Stimulated activated CD8-positive, alpha-beta memory T cell treated with anti-CD3 and anti-CD28 coated beads, Interleukin-12 subunit alpha, Interleukin-12 subunit beta, amount 100 ng/mL, for 24 hours (primary cell): ENCODE results near the gene PDZD2.
"Not testable (repeated sequence)": the region's sequence is repeated elsewhere in the genome, so short reads cannot be mapped to it uniquely, and the experiment has no call there.

Experiments used
- DNase-seq: peaks from one replicate; pipeline ENCODE4 v3.0.0-alpha.2; 2020; ENCODE audit errors: extremely low read depth

PDZD2 gene

DNA sequence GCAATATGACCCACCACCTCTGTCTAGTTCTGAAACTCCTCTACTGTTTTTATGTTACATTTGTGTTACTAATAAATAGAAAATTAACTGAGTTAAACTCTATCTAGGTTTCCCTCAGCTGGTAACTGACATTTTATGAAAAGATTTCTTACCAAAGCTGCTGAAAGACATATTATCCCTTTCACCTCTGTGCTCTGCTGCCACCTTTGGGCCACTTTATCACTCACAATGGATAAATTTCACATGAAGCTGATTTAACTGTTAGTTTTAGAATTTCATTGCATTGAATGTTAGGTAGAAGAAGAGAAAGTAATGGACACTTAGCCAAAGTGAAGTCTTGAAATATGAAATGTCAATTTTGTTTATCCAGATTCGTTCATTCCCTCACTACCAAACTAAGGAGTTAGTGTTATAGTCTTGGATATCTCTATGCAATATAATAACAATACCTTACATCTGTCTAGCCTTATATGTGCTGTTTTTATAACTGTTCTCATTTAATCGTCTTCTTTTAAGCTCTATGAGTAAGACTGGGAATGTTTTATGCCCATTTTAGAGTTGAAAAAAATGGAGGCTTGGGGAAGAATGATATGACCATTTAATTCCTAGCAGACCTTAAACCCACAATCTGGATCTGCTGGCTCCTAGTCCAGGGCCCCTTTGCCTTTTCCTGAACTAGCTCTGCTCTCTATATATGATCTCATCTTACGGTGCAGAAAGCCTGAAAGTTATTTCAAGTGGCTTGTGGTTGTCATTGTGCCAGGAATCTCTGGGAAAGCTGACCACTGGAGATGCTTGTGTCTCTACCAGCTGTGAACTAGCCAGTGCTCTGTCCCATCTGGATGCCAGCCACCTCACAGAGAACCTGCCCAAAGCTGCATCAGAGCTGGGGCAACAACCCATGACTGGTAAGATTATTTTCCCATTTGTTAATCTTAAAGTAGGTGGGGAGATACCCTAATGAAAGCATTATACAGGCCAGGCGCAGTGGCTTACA is 438.1 kb downstream of the PDZD2 start:
- DNase-seq = no peak

DNA sequence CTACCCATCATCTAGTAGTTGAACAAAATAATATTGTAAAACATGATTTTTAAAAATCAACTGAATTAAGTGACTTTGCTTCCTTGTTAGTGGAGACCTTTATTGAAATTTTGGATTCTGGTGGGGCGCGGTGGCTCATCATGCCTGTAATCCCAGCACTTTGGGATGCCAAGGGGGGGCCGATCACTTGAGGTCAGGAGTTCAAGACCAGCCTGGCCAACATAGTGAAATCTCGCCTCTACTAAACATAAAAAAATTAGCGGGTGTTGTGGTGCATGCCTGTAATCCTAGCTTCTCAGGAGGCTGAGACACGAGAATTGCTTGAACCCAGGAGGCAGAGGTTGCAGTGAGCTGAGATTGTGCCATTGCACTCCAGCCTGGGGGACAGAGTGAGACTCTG is 439.9 kb downstream of the PDZD2 start:
- DNase-seq = not testable (repeated sequence)

DNA sequence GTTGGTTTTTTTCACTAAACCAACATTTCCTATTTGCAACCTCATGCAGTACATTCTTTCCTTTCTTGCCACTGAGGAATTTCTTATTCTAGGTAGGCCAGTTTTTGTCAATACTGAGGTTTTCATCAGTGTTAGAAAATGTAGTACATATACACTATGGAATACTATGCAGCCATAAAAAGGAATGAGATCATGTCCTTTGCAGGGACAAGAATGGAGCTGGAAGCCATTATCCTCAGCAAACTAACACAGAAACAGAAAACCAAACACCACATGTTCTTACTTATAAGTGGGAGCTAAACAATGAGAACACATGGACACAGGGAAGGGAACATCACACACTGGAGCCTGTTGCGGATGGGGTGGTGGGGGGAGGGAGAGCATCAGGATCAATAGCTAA is 441.6 kb downstream of the PDZD2 start:
- not testable (repeated sequence) for DNase-seq

GRCh38 chr5:32082701-32083100 is 443.8 kb downstream of the PDZD2 start:
- no peak for DNase-seq

DNA sequence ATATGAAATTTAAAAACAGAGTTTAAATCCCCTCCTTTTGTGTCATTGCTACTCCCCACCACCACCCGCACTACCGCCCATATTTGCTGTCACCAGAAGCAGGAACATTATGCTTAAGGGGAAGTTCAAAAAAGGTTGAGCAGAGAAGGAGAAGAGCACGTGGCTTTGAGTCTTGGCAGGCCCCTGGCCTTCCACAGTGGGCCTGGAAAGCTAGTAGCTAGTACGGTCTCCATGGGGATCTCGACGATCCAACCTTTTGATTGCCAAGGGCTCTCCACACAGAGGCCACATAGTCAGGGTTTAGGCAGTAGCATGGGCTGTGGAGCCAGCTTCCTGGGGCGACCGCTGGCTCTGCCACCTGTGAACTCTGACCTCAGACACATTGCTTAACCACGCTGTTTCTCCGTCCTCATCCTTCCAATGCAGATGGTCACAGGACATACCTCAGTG is 445.1 kb downstream of the PDZD2 start:
- no peak for DNase-seq

DNA sequence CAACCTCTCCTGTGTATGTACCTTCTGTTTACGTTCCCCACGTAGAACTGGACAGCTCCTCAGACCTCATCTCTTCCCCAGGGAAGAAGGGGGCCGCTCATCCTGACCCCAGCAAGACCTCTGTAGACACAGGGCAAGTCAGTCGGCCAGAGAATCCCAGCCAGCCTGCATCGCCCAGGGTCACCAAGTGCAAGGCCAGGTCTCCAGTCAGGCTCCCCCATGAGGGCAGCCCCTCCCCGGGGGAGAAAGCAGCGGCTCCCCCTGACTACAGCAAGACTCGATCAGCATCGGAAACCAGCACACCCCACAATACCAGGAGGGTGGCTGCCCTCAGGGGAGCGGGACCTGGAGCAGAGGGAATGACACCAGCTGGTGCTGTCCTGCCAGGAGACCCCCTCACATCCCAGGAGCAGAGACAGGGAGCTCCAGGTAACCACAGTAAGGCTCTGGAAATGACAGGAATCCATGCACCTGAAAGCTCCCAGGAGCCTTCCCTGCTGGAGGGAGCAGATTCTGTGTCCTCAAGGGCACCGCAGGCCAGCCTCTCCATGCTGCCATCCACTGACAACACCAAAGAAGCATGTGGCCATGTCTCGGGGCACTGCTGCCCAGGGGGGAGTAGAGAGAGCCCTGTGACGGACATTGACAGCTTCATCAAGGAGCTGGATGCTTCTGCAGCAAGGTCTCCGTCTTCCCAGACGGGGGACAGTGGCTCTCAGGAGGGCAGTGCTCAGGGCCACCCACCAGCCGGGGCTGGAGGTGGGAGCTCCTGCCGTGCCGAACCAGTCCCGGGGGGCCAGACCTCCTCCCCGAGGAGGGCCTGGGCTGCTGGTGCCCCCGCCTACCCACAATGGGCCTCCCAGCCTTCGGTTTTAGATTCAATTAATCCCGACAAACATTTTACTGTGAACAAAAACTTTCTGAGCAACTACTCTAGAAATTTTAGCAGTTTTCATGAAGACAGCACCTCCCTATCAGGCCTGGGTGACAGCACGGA is 448.5 kb downstream of the PDZD2 start:
- DNase-seq = no peak

DNA sequence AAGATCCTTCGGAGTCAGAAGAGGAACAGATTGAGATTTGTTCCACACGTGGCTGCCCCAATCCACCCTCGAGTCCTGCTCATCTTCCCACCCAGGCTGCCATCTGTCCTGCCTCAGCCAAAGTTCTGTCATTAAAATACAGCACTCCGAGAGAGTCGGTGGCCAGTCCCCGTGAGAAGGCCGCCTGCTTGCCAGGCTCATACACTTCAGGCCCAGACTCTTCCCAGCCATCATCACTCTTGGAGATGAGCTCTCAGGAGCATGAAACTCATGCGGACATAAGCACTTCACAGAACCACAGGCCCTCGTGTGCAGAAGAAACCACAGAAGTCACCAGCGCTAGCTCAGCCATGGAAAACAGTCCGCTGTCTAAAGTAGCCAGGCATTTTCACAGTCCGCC is 449.3 kb downstream of the PDZD2 start:
- no peak for DNase-seq

GRCh38 chr5:32089146-32090000 is 450.4 kb downstream of the PDZD2 start:
- no peak for DNase-seq

GRCh38 chr5:32090026-32090754 is 451.3 kb downstream of the PDZD2 start:
- DNase-seq = no peak

DNA sequence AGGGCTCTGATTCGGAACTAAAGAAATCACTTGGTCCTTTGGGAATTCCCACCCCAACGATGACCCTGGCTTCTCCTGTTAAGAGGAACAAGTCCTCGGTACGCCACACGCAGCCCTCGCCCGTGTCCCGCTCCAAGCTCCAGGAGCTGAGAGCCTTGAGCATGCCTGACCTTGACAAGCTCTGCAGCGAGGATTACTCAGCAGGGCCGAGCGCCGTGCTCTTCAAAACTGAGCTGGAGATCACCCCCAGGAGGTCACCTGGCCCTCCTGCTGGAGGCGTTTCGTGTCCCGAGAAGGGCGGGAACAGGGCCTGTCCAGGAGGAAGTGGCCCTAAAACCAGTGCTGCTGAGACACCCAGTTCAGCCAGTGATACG is 451.8 kb downstream of the PDZD2 start:
- no peak for DNase-seq

DNA sequence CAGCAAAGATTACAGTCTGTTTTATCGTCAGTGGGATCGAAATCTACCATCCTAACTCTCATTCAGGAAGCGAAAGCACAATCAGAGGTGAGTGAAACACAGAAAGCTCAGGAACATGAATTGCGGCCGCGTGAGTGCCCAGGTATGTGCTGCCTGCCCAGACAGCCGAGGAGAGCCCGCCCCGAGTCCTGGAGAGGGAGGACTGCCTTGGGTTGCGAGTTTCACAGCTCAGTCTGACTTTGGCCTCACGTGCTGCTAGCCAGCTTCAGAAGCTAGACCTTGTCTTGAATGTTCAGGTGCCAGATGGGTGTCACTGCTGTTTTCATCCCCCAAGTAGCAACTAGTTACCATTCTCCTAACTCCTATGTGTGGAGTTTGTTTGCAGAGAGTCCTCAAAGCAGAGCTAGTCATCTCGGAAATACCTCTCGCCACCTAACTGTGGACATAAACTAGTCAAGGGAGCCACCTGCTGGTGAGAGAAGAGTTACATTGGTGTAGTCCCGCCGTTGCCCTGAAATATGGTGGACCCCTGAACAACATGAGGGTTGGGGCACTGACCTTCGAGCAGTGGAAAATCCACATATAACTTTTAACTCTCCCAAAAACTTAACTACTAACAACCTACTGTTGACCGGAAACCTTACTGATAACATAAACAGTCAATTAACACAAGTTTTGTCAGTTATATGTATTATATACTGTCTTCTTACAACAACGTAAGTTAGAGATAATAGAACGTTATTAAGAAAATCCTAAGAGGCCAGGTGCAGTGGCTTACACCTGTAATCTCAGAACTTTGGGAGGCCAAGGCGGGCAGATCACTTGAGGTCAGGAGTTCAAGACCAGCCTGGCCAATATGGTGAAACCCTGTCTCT is 454.2 kb downstream of the PDZD2 start:
- DNase-seq = peak; percentile 14

DNA sequence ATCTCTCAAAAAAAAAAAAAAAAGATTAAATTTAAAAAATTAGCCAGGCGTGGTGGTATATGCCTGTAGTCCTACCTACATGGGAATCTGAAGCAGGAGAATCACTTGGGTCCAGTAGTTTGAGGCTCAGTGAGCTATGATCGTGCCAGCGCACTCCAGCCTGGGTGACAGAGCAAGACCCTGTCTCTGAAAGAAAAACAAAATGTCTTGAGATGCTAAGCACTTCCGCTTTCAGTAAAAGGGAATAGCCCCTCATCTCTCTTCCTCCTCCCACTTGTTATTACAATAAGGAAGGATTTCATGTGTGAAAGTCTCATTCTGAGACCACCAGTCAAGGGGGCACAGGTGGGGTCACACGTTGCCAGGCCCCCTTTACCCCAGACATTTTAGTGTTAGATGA is 455.8 kb downstream of the PDZD2 start:
- DNase-seq = no peak

- no peak for DNase-seq
Measured at GRCh38 chr5:32095261-32095671, 456.3 kb downstream of the PDZD2 start.

DNA sequence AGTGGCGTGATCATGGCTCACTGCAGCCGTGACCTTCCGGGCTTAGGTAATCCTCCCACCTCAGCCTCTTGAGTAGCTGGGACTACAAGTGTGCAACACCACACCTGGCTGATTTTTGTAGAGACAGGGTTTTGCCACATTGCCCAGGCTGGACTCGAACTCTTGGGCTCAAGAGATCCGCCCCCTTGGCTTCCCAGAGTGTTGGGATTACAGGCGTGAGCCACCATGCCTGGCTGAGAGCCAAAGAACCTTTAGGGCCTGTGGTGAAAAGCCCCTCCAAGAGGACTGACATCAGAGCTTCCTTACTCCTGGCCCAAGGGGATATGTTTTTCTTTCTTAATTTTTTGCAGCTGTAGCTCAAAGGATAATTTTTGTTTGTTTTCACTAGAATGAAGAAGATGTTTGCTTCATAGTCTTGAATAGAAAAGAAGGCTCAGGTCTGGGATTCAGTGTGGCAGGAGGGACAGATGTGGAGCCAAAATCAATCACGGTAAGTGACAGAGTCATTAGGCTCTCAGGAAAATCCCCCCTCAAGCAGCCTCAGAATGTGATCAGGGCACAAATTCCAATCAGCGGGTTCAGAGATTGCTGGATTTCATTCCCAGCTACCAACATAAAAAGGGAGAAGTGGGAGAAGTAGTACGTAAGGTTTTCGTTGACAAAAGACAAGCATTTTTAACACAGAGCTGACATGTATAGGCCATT is 458.1 kb downstream of the PDZD2 start:
- no peak for DNase-seq

GRCh38 chr5:32098291-32098690 is 459.4 kb downstream of the PDZD2 start:
- DNase-seq = no peak

DNA sequence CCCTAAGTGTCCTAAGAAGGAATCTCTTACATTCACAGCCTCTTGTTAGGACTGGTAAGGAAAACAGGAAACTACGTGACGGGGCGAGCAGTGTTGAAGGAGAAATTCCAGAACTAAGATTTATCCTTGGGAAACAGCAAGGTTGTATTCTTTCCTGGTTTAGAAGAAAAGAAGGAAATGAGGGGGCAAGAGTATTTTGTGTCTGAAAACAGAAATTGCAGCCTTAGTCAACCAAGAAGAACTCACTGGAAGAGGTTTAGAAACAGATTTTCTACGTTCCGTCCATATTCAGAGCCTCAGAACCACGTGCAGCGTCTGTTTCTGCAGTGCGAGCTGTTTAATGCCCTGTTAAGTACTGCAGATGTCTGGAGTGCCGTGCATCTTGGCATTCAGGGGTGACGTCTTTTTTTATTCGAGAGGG is 460.0 kb downstream of the PDZD2 start:
- no peak for DNase-seq

DNA sequence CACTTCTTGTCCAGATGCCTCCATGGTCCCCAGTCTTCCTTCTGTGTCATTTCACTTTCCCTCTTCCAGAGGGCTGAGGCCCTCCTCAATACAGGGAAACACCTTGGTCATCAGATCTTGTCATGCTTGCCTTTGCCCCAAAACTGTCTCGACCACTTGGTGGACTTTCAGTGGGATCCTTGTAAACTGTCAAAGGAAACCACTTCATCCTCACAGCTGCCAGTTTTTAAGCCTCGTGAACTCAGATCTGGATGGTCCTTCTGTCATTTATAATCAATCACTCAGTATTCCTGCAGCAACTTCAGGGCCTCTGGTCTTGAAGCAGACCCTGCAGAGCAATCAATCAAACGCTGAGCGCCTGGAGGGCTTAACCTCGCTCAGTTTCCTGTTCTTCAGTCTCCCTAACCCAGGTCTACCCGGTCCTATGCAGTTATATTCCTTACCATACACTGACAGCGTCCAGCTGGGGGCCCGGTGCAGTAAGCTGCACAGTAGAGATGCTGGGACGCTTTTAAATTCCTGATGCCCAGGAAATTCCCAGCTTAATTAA is 460.6 kb downstream of the PDZD2 start:
- DNase-seq = no peak

GRCh38 chr5:32100230-32100629 is 461.3 kb downstream of the PDZD2 start:
- no peak for DNase-seq
